Measurements from ENCODE around the gene C19orf81. TPM values are rescaled to one million over a fixed set of nuclear protein-coding genes. Genes with fewer than 3 reads are reported as not detected.
A peak's percentile ranks its signal among the peaks of the same experiment; 100 is the strongest.

Gene C19orf81
- total and polyA plus RNA-seq, 9 of the 15 experiments (the other 6 are each of a cell fraction or from before 2014, with no cell fraction given) = 2.5 to 42.9 (median 33.0) TPM; not detected in 4

- TF ChIP-seq, protein P1, sequence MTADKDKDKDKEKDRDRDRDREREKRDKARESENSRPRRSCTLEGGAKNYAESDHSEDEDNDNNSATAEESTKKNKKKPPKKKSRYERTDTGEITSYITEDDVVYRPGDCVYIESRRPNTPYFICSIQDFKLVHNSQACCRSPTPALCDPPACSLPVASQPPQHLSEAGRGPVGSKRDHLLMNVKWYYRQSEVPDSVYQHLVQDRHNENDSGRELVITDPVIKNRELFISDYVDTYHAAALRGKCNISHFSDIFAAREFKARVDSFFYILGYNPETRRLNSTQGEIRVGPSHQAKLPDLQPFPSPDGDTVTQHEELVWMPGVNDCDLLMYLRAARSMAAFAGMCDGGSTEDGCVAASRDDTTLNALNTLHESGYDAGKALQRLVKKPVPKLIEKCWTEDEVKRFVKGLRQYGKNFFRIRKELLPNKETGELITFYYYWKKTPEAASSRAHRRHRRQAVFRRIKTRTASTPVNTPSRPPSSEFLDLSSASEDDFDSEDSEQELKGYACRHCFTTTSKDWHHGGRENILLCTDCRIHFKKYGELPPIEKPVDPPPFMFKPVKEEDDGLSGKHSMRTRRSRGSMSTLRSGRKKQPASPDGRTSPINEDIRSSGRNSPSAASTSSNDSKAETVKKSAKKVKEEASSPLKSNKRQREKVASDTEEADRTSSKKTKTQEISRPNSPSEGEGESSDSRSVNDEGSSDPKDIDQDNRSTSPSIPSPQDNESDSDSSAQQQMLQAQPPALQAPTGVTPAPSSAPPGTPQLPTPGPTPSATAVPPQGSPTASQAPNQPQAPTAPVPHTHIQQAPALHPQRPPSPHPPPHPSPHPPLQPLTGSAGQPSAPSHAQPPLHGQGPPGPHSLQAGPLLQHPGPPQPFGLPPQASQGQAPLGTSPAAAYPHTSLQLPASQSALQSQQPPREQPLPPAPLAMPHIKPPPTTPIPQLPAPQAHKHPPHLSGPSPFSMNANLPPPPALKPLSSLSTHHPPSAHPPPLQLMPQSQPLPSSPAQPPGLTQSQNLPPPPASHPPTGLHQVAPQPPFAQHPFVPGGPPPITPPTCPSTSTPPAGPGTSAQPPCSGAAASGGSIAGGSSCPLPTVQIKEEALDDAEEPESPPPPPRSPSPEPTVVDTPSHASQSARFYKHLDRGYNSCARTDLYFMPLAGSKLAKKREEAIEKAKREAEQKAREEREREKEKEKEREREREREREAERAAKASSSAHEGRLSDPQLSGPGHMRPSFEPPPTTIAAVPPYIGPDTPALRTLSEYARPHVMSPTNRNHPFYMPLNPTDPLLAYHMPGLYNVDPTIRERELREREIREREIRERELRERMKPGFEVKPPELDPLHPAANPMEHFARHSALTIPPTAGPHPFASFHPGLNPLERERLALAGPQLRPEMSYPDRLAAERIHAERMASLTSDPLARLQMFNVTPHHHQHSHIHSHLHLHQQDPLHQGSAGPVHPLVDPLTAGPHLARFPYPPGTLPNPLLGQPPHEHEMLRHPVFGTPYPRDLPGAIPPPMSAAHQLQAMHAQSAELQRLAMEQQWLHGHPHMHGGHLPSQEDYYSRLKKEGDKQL (CRISPR knock-in tag; IDR thresholded peaks at IDR 0.05; ENCODE audit: borderline replicate concordance) = no peak
- TF ChIP-seq MTA3 (IDR thresholded peaks at IDR 0.05; ENCODE audit: borderline replicate concordance) = peak; percentile 31; the same call in 1 of the 2 replicates
- no peak for TF ChIP-seq ZNF316 (IDR thresholded peaks at IDR 0.05)
- TF ChIP-seq RAD21 (CRISPR knock-in tag; conservative IDR thresholded peaks at IDR 0.05 in 1 of 2, IDR thresholded peaks at IDR 0.05 in 1 of 2) = peak; percentile 90 to 92
- TF ChIP-seq GTF2E2 (tag; IDR thresholded peaks at IDR 0.05) = no peak
- TF ChIP-seq BRCA1 (IDR thresholded peaks at IDR 0.05) = no peak
- TF ChIP-seq BRCA1 (CRISPR knock-in tag; IDR thresholded peaks at IDR 0.05) = no peak
- TF ChIP-seq, protein P2, sequence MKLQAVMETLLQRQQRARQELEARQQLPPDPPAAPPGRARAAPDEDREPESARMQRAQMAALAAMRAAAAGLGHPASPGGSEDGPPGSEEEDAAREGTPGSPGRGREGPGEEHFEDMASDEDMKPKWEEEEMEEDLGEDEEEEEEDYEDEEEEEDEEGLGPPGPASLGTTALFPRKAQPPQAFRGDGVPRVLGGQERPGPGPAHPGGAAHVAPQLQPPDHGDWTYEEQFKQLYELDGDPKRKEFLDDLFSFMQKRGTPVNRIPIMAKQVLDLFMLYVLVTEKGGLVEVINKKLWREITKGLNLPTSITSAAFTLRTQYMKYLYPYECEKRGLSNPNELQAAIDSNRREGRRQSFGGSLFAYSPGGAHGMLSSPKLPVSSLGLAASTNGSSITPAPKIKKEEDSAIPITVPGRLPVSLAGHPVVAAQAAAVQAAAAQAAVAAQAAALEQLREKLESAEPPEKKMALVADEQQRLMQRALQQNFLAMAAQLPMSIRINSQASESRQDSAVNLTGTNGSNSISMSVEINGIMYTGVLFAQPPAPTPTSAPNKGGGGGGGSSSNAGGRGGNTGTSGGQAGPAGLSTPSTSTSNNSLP (IDR thresholded peaks at IDR 0.05; ENCODE audit: borderline replicate concordance, low read depth, low read length) = no peak
- TF ChIP-seq, protein P3, sequence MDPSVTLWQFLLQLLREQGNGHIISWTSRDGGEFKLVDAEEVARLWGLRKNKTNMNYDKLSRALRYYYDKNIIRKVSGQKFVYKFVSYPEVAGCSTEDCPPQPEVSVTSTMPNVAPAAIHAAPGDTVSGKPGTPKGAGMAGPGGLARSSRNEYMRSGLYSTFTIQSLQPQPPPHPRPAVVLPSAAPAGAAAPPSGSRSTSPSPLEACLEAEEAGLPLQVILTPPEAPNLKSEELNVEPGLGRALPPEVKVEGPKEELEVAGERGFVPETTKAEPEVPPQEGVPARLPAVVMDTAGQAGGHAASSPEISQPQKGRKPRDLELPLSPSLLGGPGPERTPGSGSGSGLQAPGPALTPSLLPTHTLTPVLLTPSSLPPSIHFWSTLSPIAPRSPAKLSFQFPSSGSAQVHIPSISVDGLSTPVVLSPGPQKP (CRISPR knock-in tag; IDR thresholded peaks at IDR 0.05) = no peak
- TF ChIP-seq, protein P4, sequence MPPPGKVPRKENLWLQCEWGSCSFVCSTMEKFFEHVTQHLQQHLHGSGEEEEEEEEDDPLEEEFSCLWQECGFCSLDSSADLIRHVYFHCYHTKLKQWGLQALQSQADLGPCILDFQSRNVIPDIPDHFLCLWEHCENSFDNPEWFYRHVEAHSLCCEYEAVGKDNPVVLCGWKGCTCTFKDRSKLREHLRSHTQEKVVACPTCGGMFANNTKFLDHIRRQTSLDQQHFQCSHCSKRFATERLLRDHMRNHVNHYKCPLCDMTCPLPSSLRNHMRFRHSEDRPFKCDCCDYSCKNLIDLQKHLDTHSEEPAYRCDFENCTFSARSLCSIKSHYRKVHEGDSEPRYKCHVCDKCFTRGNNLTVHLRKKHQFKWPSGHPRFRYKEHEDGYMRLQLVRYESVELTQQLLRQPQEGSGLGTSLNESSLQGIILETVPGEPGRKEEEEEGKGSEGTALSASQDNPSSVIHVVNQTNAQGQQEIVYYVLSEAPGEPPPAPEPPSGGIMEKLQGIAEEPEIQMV (tag; conservative IDR thresholded peaks at IDR 0.05; ENCODE audit: low read depth) = no peak
- TF ChIP-seq FOXP1 (CRISPR knock-in tag; IDR thresholded peaks at IDR 0.05) = no peak
- TF ChIP-seq ZNF311 (CRISPR knock-in tag; IDR thresholded peaks at IDR 0.05) = no peak
- peak; percentile 71 for TF ChIP-seq RFX1 (IDR thresholded peaks at IDR 0.05)
- TF ChIP-seq ZNF561 (CRISPR knock-in tag; conservative IDR thresholded peaks at IDR 0.05) = no peak
- no peak for TF ChIP-seq FOXK2 (conservative IDR thresholded peaks at IDR 0.05 in 1 of 2, IDR thresholded peaks at IDR 0.05 in 1 of 2; ENCODE audit: low read depth in 2 of 2)
- no peak for TF ChIP-seq SRSF1 (IDR thresholded peaks at IDR 0.05; ENCODE audit: low read depth, low read length)
- TF ChIP-seq ARID1B (IDR thresholded peaks at IDR 0.05) = no peak; the same call in 1 of the 2 replicates
- TF ChIP-seq ZEB2 (IDR thresholded peaks at IDR 0.05) = no peak
These were observed 41.1 kb upstream of the C19orf81 start (continued) for GRCh38 chr19:50607874-50608785.

Measured in K562 (cell line).